Endothelial cell of umbilical vein (primary cell): ENCODE data around the gene RPL3. TPM values are rescaled to one million over a fixed set of nuclear protein-coding genes. Genes with fewer than 3 reads are reported as not detected.

Source experiments
- BruUV-seq: library from RNA; stranded (reverse); fragments of 400-500 nt; replicated peaks from 2 replicates; lab custom pipeline; 2021; lab: Mats Ljungman, UMichigan
- CTCF ChIA-PET: fragments of 300-600, 350-600 bp; sonication (Branson Sonifier 250); formaldehyde crosslinking; loops from one replicate; lab custom pipeline; 2021; ENCODE audit warnings: antibody characterized with exemption, inconsistent platforms; lab: Charles Lee
- POLR2A ChIA-PET: fragments of 300-600, 350-600 bp; sonication (Branson Sonifier 250); formaldehyde crosslinking; loops from one replicate; lab custom pipeline; 2021; ENCODE audit warnings: antibody characterized with exemption, inconsistent platforms; lab: Charles Lee
- DNase-seq: peaks from one replicate; pipeline ENCODE4 v3.0.0-alpha.2; 2011; ENCODE audit warnings: low read depth, low spot score
- FAIRE-seq: peaks from 2 replicates; lab custom pipeline; 2011; peaks lifted over from hg19 to GRCh38; lab: Jason Lieb, UNC
- H2AFZ ChIP-seq: 2 replicates; pipeline ENCODE4 v1.6.0; 2012; ENCODE audit warnings: low read depth, low read length, control low read depth, inconsistent platforms
- H3K27ac ChIP-seq: 2 replicates; pipeline ENCODE4 v1.5.1; 2011; ENCODE audit warnings: low read depth, mild to moderate bottlenecking, control low read depth, low read length, moderate library complexity; ENCODE audit not compliant: insufficient read depth
- H3K27me3 ChIP-seq, 2 experiments: 2 replicates each; pipeline versions ENCODE4 v1.6.0 to v1.6.1; 2011; ENCODE audit warnings: low read length in 2 of 2, mixed read lengths in 1 of 2; ENCODE audit not compliant: control insufficient read depth in 2 of 2, insufficient read depth in 2 of 2
- H3K36me3 ChIP-seq, 2 experiments: 2 replicates in 1 of 2; 3 replicates in 1 of 2; pipeline ENCODE4 v1.5.1; 2011; ENCODE audit warnings: low read length in 2 of 2, mild to moderate bottlenecking in 1 of 2, moderate library complexity in 1 of 2; ENCODE audit not compliant: control insufficient read depth in 2 of 2, insufficient read depth in 2 of 2; ENCODE audit errors: extremely low read depth in 1 of 2
- H3K4me1 ChIP-seq: 3 replicates; pipeline ENCODE4 v1.5.1; 2011; ENCODE audit warnings: mild to moderate bottlenecking, low read length; ENCODE audit not compliant: control insufficient read depth, insufficient read depth; ENCODE audit errors: extremely low read depth
- H3K4me2 ChIP-seq: 2 replicates; pipeline ENCODE4 v1.6.1; 2011; ENCODE audit warnings: low read length, control low read depth, mixed read lengths; ENCODE audit not compliant: insufficient read depth
- H3K4me3 ChIP-seq, 3 experiments: fragments of 200-600 bp in 1 of 3; sonication (generic), shearing (Covaris generic) in 1 of 3; replicated peaks in 1 of 3; 2 replicates each; pipeline ENCODE4 v1.5.1; 2011 to 2016; ENCODE audit warnings: control low read depth in 3 of 3, low read length in 3 of 3, mild to moderate bottlenecking in 2 of 3, inconsistent platforms in 1 of 3, low read depth in 1 of 3, moderate library complexity in 1 of 3; ENCODE audit not compliant: insufficient read depth in 1 of 3
- H3K79me2 ChIP-seq: 2 replicates; pipeline ENCODE4 v1.6.0; 2012; ENCODE audit warnings: low read length, inconsistent platforms; ENCODE audit not compliant: control insufficient read depth, insufficient read depth
- H3K9ac ChIP-seq: replicated peaks from 2 replicates; pipeline ENCODE3; 2011; ENCODE audit warnings: low read length, control low read depth; ENCODE audit not compliant: insufficient read depth; ENCODE audit errors: extremely low read depth
- H3K9me1 ChIP-seq: replicated peaks from 3 replicates; pipeline ENCODE4 v1.6.0; 2011; ENCODE audit warnings: mild to moderate bottlenecking, low read length; ENCODE audit not compliant: control insufficient read depth, insufficient read depth; ENCODE audit errors: extremely low read depth
- H3K9me3 ChIP-seq: replicated peaks from 2 replicates; pipeline ENCODE4 v1.5.1; 2012; ENCODE audit warnings: low read length, inconsistent platforms; ENCODE audit not compliant: control insufficient read depth, insufficient read depth
- H4K20me1 ChIP-seq: replicated peaks from 2 replicates; pipeline ENCODE3; 2011; ENCODE audit warnings: mild to moderate bottlenecking, low read length; ENCODE audit not compliant: control insufficient read depth, insufficient read depth; ENCODE audit errors: extremely low read depth
- CTCF ChIP-seq, 2 donors: IDR thresholded peaks; 1 replicate in 1 of 2; 2 replicates in 1 of 2; pipeline ENCODE4 v1.5.1; 2011; ENCODE audit warnings: low read length in 2 of 2, mild to moderate bottlenecking in 2 of 2, moderate library complexity in 2 of 2, control low read depth in 1 of 2, inconsistent platforms in 1 of 2, low read depth in 1 of 2; ENCODE audit not compliant: insufficient read depth in 1 of 2; ENCODE audit errors: extremely low read depth in 1 of 2
- EZH2 ChIP-seq: IDR thresholded peaks from 2 replicates; pipeline ENCODE4 v1.6.1; 2012; ENCODE audit warnings: borderline replicate concordance, low read depth, mild to moderate bottlenecking, moderate library complexity, low read length, inconsistent platforms; ENCODE audit not compliant: severe bottlenecking
- FOS ChIP-seq: IDR thresholded peaks from 2 replicates; pipeline ENCODE4 v1.6.1; 2011; ENCODE audit warnings: mild to moderate bottlenecking, low read length, moderate library complexity, borderline replicate concordance; ENCODE audit not compliant: insufficient read depth
- GATA2 ChIP-seq: IDR thresholded peaks from 2 replicates; pipeline ENCODE4 v1.7.0; 2011; ENCODE audit warnings: low read depth, mild to moderate bottlenecking, moderate library complexity, mixed read lengths, low read length; ENCODE audit not compliant: insufficient read length, insufficient read depth
- JUN ChIP-seq: IDR thresholded peaks from 2 replicates; pipeline ENCODE4 v1.6.1; 2011; ENCODE audit warnings: borderline replicate concordance, low read depth; ENCODE audit not compliant: insufficient read length, insufficient read depth
- MAX ChIP-seq: IDR thresholded peaks from 2 replicates; pipeline ENCODE4 v1.6.1; 2011; ENCODE audit not compliant: insufficient read depth, insufficient read length
- MYC ChIP-seq: IDR thresholded peaks from one replicate; pipeline ENCODE4 v1.6.1; 2011; ENCODE audit warnings: mild to moderate bottlenecking, low read depth, low read length
- POLR2A ChIP-seq: IDR thresholded peaks from 2 replicates; pipeline ENCODE4 v1.6.1; 2012; ENCODE audit warnings: low read depth, mild to moderate bottlenecking, control low read depth, low read length
- POLR2AphosphoS5 ChIP-seq: IDR thresholded peaks from 2 replicates; pipeline ENCODE4 v1.6.1; 2012; ENCODE audit warnings: low read depth, mild to moderate bottlenecking, control low read depth, low read length, moderate library complexity; ENCODE audit not compliant: insufficient read depth
- dilution Hi-C: fragments of 300-500 bp; cut with MboI; formaldehyde crosslinking; loops from one replicate; pipeline ENCODE4 v1.15.0; 2019; ENCODE audit warnings: low sequenced_read_pairs; ENCODE audit not compliant: extremely low pct_ligation_motif_present
- intact Hi-C: fragments of 100-400 bp; cut with micrococcal nuclease; formaldehyde crosslinking; loops from one replicate; pipeline ENCODE4 v1.10.0; 2022
- polyA plus RNA-seq, 4 experiments: library from polyadenylated mRNA; depleted of rRNA in 3 of 4; stranded (reverse) in 3 of 4; unstranded in 1 of 4; fragments of >200 nt; gene quantifications; 2 replicates each; pipeline versions ENCODE4 v1.2.1 to v1.2.3, GENCODE V29; 2011 to 2012; ENCODE audit warnings: missing spikeins in 1 of 4
- total RNA-seq: library from RNA; stranded (reverse); gene quantifications from 2 replicates; pipeline ENCODE4 v1.2.3, GENCODE V29; 2021

The RPL3 gene
- total and polyA plus RNA-seq, 2 donors (not counting 3 experiments of a cell fraction or from before 2014, with no cell fraction given) = 1,954 to 4,065 TPM

GRCh38 chr22:39278040-39278439, 41.4 kb downstream of the RPL3 start:
- intact Hi-C loops = no loop called here
- POLR2A ChIA-PET = interaction anchor here (1.0 kb wide), 1 partner anchor 33 kb away, joined by 3 read pairs; the partner anchor contains the start of gene PDGFB
- Histone ChIP-seq H3K4me3 (no peak overlapping the region), H4K20me1 (no peaks in the 10 kb centered on the region), H3K4me1 (peaks cover 32% of the 10 kb centered on the region), H3K27me3 (no peaks in the 10 kb centered on the region), H3K36me3 (no peaks in the 10 kb centered on the region), H2AFZ (no peak overlapping the region), H3K4me2 (no peak overlapping the region), H3K9me1 (no peaks in the 10 kb centered on the region), H3K9ac (no peak overlapping the region), H3K27ac (no peak overlapping the region), H3K79me2 (no peaks in the 10 kb centered on the region), H3K9me3 (no peaks in the 10 kb centered on the region)
- no TSS peak for BruUV-seq
- CTCF ChIA-PET = interaction anchor here (1.6 kb wide), 1 partner anchor 25 kb away, joined by 6 read pairs; no protein-coding TSS in a partner anchor
- dilution Hi-C loops = no loop called here
- no peak for DNase-seq
- no peak for FAIRE-seq
- no peak for TF ChIP-seq GATA2

- dilution Hi-C loops = no loop called here
Observed at GRCh38 chr22:39277142-39277607, 42.2 kb downstream of the RPL3 start.

More at GRCh38 chr22:39277142-39277607, 42.2 kb downstream of the RPL3 start:
- Histone ChIP-seq H3K4me1 (peaks cover 24% of the 10 kb centered on the region), H3K27ac (no peak overlapping the region), H3K9me3 (no peaks in the 10 kb centered on the region), H3K9ac (no peak overlapping the region), H3K79me2 (no peaks in the 10 kb centered on the region), H2AFZ (no peak overlapping the region), H3K36me3 (no peaks in the 10 kb centered on the region), H3K9me1 (no peaks in the 10 kb centered on the region), H3K4me3 (no peak overlapping the region), H3K4me2 (no peak overlapping the region), H4K20me1 (no peaks in the 10 kb centered on the region), H3K27me3 (no peaks in the 10 kb centered on the region)
- CTCF ChIA-PET = no interaction called here
- DNase-seq (no peak), FAIRE-seq (no peak)
- POLR2A ChIA-PET = interaction anchor here (1.0 kb wide), 1 partner anchor 32 kb away, joined by 3 read pairs; the partner anchor contains the start of gene PDGFB
- BruUV-seq = no TSS peak
- intact Hi-C loops = no loop called here
- no peak for TF ChIP-seq CTCF (IDR thresholded peaks at IDR 0.05; ENCODE audit: extremely low read depth in 1 of 2, insufficient read depth in 1 of 2, low read depth in 1 of 2, low read length in 2 of 2)
- TF ChIP-seq EZH2 = no peak
- TF ChIP-seq MYC = no peak
- no peak for TF ChIP-seq MAX
- TF ChIP-seq POLR2AphosphoS5 = no peak
- TF ChIP-seq FOS = no peak
- no peak for TF ChIP-seq POLR2A
- no peak for TF ChIP-seq JUN
- TF ChIP-seq GATA2 = no peak
